Activated CD4-positive, alpha-beta memory T cell treated with anti-CD3 and anti-CD28 coated beads, Interleukin-2, amount 10 ng/mL, durations not matched to agents 7 days and 5 days (primary cell): ENCODE measurements around the gene TAL1. TPM values are rescaled to one million over a fixed set of nuclear protein-coding genes. Genes with fewer than 3 reads are reported as not detected.

Source experiments
- CTCF ChIA-PET: fragments of 350-600 bp; sonication (Branson Sonifier 250); formaldehyde crosslinking; loops from one replicate; lab custom pipeline; 2021; ENCODE audit warnings: antibody characterized with exemption, inconsistent platforms; lab: Charles Lee
- POLR2A ChIA-PET: fragments of 350-600 bp; sonication (Branson Sonifier 250); formaldehyde crosslinking; loops from one replicate; lab custom pipeline; 2021; ENCODE audit warnings: antibody characterized with exemption; lab: Charles Lee
- DNase-seq: peaks from one replicate; pipeline ENCODE4 v3.0.0-alpha.2; 2020
- H3K27ac Mint-ChIP-seq: one replicate; pipeline ENCODE4 v1.8.0; 2021; ENCODE audit warnings: mild to moderate bottlenecking, mixed read lengths
- H3K27me3 Mint-ChIP-seq: one replicate; pipeline ENCODE4 v1.8.0; 2021; ENCODE audit warnings: mixed read lengths
- H3K36me3 Mint-ChIP-seq: one replicate; pipeline ENCODE4 v1.8.0; 2021; ENCODE audit warnings: low read depth, mixed read lengths
- H3K4me1 Mint-ChIP-seq: one replicate; pipeline ENCODE4 v1.8.0; 2021; ENCODE audit warnings: mixed read lengths
- H3K4me3 Mint-ChIP-seq: one replicate; pipeline ENCODE4 v1.8.0; 2021; ENCODE audit warnings: mild to moderate bottlenecking, mixed read lengths
- H3K9me3 Mint-ChIP-seq: one replicate; pipeline ENCODE4 v1.8.0; 2021; ENCODE audit warnings: mixed read lengths
- total RNA-seq, 2 experiments: library from RNA; stranded (reverse); gene quantifications; one replicate each; pipeline ENCODE4 v1.2.3, GENCODE V29; 2021

TAL1 gene
- total RNA-seq, 2 experiments from 2014 or later = not detected

DNA sequence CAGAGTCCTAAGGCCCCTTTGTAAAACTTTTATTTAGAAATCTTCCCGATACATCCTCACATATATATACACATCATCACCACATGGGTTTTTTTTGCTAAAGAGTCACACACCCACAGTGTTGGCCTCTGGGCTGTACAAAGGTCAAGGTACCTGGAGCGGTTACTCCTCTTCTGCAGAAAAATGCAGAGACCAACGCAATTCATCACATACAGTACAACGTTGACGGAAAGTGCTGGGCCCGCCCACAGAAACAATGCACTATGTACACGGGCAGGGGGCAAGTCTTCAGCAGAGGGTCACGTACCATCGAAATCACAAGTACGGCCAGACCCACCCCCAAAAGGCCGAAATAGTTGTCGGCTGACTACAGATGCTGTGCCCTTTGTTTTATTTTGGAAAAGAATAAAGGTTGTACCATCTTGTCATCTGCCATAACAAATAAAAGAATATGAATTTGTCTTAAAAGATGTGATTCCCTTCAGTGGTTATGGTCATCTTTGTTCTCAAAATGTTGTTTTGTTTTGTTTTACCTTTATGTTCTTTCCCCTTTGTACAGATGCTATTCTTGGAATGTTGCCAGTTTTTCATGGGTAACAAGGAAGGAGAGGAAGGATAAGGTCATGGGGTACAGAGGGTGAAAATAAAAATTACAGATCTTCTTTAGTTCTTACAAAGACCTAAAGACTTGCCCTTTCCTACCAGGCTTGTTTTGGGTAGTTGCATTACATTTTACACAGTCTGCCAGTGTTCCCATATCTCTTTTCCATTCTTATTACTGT is 15.6 kb downstream of the TAL1 start:
- no peaks in the 10 kb centered on the region for H3K9me3 Mint-ChIP-seq
- ChIA-PET CTCF (no interaction called here), POLR2A (no interaction called here)
- DNase-seq = no peak
- peaks cover 6% of the 10 kb centered on the region for H3K4me1 Mint-ChIP-seq
- no peaks in the 10 kb centered on the region for H3K27me3 Mint-ChIP-seq
- H3K4me3 Mint-ChIP-seq = no peak overlapping the region
- no peak overlapping the region for H3K27ac Mint-ChIP-seq
- no peaks in the 10 kb centered on the region for H3K36me3 Mint-ChIP-seq

DNA sequence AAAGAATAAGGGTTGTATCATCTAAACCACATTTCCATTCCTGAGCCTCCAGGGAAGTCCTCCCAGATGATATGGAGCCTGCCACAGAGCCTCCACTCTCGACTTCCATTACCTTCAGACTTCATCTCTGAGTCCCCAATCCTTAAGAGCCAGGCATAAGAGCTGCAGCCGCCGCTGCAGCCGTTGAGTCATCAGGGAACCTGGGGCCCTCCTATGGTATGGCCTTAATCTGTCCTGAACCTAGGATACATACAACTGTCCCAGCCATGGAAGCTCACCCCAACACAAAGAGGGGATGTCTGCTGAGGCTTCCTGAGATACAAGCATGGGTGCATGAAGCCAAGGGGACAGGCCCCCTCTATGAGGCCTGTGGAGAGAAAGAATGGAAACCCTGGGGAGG is 16.3 kb downstream of the TAL1 start:
- no peak for DNase-seq
- Mint-ChIP-seq H3K4me3 (no peak overlapping the region), H3K27me3 (no peaks in the 10 kb centered on the region), H3K4me1 (peaks cover 6% of the 10 kb centered on the region), H3K36me3 (no peaks in the 10 kb centered on the region), H3K27ac (no peak overlapping the region), H3K9me3 (no peaks in the 10 kb centered on the region)
- ChIA-PET CTCF (interaction anchor here (1.0 kb wide), 1 partner anchor 23 kb away, joined by 5 read pairs; no protein-coding TSS in a partner anchor), POLR2A (no interaction called here)

DNA sequence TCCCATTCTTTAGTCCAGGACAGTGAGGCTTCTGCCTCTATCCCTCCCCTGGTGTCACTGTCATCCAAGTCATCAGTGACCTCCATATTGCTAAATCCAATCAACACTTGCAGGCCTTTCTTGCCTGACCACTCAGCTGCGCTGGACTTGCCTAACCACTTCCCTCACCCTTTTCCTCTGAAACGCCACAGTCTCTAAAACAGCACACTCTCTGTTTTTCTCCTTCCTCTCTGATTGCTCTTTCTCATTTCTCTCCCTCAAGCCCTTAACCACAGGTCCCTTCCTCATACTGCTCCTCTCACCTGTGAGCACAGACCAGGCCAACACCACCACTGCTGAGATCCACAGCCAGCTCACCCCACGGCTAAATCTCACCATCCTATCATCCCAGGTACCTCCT is 17.5 kb downstream of the TAL1 start:
- Mint-ChIP-seq H3K9me3 (no peaks in the 10 kb centered on the region), H3K4me1 (peaks cover 13% of the 10 kb centered on the region), H3K36me3 (no peaks in the 10 kb centered on the region), H3K27me3 (no peaks in the 10 kb centered on the region), H3K4me3 (no peak overlapping the region), H3K27ac (no peak overlapping the region)
- ChIA-PET POLR2A (no interaction called here), CTCF (interaction anchor here (0.6 to 1.0 kb wide), 2 partner anchors 22 to 36 kb away, joined by 3 to 5 read pairs; no protein-coding TSS in a partner anchor)
- no peak for DNase-seq

DNA sequence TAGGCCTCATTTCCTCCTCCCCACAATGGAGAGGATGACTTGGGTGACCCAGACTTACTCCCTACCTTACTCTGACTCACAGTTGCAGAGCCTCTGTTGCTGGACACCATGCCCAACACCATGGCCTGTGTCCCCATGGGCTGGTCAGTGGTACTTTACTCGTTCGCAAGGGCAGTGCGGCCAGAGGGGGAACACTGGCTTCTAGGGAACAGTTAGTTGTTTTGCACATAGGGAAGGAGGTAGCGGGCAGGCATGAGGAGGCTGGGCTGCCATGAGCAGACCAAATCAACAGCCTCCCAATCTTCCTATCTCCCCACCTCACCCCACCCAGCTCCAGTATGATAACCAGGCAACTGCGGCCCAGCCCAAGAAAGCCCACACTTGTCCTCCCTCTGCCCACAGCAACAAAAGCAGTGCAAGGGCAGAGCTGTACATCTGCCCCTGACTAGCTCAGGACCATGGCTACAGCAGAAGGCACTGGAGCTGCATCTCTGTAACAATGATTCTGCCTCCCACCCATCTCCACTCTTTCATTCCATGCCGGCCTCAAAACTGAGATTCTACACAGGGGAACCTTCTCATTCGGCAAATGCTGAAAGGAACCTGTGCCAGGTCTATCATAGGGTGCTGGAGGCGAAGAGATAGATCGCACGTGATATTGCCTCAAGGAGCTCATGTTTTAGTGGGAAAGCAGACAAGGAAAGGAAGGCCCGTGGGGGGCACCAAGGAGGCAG is 18.6 kb downstream of the TAL1 start:
- Mint-ChIP-seq H3K9me3 (no peaks in the 10 kb centered on the region), H3K36me3 (no peaks in the 10 kb centered on the region), H3K27me3 (peaks cover 4% of the 10 kb centered on the region), H3K27ac (no peak overlapping the region), H3K4me3 (no peak overlapping the region), H3K4me1 (peaks cover 14% of the 10 kb centered on the region)
- no peak for DNase-seq
- CTCF ChIA-PET = interaction anchor here (0.8 to 3.3 kb wide), 2 partner anchors 19 to 34 kb away, joined by 4 to 18 read pairs; no protein-coding TSS in a partner anchor
- POLR2A ChIA-PET = no interaction called here

DNA sequence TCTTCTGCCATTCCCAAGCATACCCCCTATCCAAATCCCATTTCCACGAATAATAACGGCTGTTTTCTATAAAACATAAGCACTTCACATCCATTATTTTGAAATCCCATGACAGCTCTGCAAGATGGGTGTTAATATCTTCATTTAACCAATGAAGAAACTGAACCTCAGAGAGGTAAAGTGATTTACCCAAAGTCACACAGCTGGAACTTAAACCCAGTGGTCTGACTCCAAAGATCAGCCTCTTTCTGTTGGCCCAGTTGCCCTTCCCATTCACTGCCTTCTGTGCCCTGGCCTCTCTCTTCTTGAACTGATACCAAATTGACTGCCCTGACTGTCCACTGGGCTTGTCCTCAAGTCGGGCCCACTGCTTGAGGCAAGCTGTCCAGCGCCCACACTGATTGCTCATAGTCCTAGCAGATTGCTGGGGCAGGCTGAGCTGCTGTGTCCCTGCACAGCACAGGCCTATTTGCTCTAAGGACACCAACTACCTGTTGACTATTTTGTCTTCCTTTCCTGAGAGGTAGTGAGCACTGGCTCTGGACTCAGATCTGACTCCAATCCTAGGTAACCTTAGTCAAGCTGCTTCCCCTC is 19.3 kb downstream of the TAL1 start:
- CTCF ChIA-PET = interaction anchor here (0.8 to 3.3 kb wide), 2 partner anchors 19 to 34 kb away, joined by 4 to 18 read pairs; no protein-coding TSS in a partner anchor
- H3K4me1 Mint-ChIP-seq = peaks cover 14% of the 10 kb centered on the region
- no peak overlapping the region for H3K27ac Mint-ChIP-seq
- H3K9me3 Mint-ChIP-seq = no peaks in the 10 kb centered on the region
- no peak for DNase-seq
- POLR2A ChIA-PET = interaction anchor here (1.3 kb wide), 1 partner anchor 14 kb away, joined by 4 read pairs; no protein-coding TSS in a partner anchor
- H3K36me3 Mint-ChIP-seq = no peaks in the 10 kb centered on the region
- no peak overlapping the region for H3K4me3 Mint-ChIP-seq
- peaks cover 4% of the 10 kb centered on the region for H3K27me3 Mint-ChIP-seq

DNA sequence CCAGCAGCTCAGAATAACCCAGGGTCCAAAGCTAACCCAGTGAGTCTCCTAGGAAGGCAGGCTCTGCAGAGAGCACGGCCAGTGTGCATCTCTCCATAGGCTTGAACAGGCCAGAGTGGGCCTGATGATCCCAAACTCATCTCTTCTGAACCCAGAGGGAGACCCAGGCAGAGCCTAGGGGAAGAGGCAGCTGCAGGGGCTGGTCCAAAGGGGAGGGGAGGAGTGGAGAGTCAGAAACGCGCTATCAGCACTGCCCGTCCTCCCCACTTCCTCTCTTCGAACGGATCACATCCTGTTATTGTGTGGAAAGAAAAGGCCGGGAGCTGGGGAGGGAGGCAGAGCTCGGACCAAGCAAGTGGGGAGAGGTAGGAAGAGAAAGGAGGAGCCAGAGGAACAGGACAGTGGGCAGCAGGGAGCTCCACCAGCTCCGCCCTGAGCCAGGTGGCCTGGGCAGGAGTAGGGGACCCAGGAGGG is 20.2 kb downstream of the TAL1 start:
- Mint-ChIP-seq H3K9me3 (no peaks in the 10 kb centered on the region), H3K4me1 (peaks cover 14% of the 10 kb centered on the region), H3K27me3 (peaks cover 4% of the 10 kb centered on the region), H3K36me3 (no peaks in the 10 kb centered on the region), H3K4me3 (no peak overlapping the region), H3K27ac (no peak overlapping the region)
- POLR2A ChIA-PET = interaction anchor here (0.8 to 1.3 kb wide), 3 partner anchors 10 to 226 kb away, joined by 3 to 4 read pairs (median 4); partner anchors contain the start of gene FOXD2
- no peak for DNase-seq
- CTCF ChIA-PET = interaction anchor here (3.3 kb wide), 1 partner anchor 18 kb away, joined by 18 read pairs; no protein-coding TSS in a partner anchor

DNA sequence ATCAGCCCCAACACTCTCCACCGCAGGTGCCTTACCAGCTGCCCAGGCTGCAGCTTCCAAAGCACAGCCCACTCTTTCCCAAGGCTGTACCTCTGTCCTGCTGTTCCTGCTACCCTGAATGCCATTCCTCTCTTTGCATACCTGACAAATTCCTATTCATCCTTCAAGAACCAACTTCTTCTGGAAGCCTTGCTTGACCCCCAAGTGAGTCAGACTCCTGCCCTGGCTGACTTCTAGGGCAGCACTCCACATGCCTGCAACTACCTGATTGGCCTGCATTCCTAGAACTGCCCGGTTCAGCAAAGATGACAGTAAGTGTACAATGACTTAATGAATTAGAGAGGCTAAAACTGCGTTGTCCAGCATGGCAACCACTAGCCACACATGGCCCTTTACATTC is 21.4 kb downstream of the TAL1 start:
- ChIA-PET CTCF (interaction anchor here (0.6 kb wide), 1 partner anchor 374 kb away, joined by 3 read pairs; no protein-coding TSS in a partner anchor), POLR2A (no interaction called here)
- DNase-seq = no peak
- Mint-ChIP-seq H3K27me3 (peaks cover 10% of the 10 kb centered on the region), H3K9me3 (no peaks in the 10 kb centered on the region), H3K36me3 (no peaks in the 10 kb centered on the region), H3K4me3 (no peak overlapping the region), H3K27ac (no peak overlapping the region), H3K4me1 (peaks cover 14% of the 10 kb centered on the region)

DNA sequence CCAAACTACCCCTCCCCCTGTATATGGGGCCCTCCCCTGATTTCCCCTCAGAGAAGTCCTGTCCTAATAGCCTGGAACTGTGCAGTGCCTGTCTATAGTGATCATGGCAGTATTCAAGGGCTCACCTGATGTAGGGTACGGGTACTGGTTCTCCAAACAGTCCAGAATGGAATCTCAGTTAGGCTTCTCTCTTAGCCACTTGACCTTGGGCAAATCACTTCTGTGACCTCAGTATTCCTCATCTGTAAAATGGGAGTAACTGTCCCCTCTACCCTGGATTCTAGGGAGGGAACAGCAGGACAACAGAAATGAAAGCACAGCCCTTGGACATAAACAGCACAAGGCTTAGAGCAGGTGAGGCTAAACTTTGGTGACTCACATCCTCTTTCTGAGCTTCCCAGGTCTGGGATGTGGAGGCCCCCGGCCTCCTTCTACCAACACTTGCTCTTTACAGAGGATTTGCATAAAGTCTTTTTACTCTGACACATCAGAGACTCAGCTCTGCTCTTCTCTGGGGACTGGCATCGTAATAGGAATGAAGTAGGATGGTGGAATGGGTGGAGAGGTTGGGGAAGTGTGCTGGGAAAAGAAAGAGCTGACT is 22.2 kb downstream of the TAL1 start:
- CTCF ChIA-PET = interaction anchor here (0.6 kb wide), 1 partner anchor 373 kb away, joined by 3 read pairs; no protein-coding TSS in a partner anchor

DNA sequence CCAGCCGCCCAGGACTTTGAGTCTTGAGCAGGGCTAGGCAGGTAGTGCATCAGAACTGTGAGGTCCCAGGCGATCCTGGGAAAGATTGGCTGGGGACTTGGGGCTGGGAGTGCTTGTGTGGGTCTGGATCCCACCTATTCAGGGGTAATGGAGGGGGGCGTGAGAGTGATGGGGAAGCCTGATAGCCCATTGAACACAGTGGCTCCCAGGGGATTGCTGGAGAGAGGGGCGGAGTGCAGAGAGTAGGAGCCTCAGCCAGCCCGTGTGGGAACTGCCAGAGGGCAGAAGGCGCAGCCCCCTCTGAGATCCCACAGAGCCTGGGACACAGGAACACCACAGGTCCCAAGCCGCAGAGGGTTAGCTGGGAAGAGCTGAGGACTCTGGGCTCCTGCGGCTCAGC is 22.9 kb downstream of the TAL1 start:
- DNase-seq = no peak
- CTCF ChIA-PET = no interaction called here
- H3K27me3 Mint-ChIP-seq = peaks cover 20% of the 10 kb centered on the region
- H3K9me3 Mint-ChIP-seq = no peaks in the 10 kb centered on the region
- no peak overlapping the region for H3K4me3 Mint-ChIP-seq
- POLR2A ChIA-PET = no interaction called here
- no peaks in the 10 kb centered on the region for H3K36me3 Mint-ChIP-seq
- H3K27ac Mint-ChIP-seq = no peak overlapping the region
- H3K4me1 Mint-ChIP-seq = peaks cover 14% of the 10 kb centered on the region

More for the DNA sequence above, 22.2 kb downstream of the TAL1 start:
- Mint-ChIP-seq H3K9me3 (no peaks in the 10 kb centered on the region), H3K27me3 (peaks cover 14% of the 10 kb centered on the region), H3K4me3 (no peak overlapping the region), H3K27ac (no peak overlapping the region), H3K4me1 (peaks cover 14% of the 10 kb centered on the region), H3K36me3 (no peaks in the 10 kb centered on the region)
- DNase-seq = no peak
- POLR2A ChIA-PET = no interaction called here

DNA sequence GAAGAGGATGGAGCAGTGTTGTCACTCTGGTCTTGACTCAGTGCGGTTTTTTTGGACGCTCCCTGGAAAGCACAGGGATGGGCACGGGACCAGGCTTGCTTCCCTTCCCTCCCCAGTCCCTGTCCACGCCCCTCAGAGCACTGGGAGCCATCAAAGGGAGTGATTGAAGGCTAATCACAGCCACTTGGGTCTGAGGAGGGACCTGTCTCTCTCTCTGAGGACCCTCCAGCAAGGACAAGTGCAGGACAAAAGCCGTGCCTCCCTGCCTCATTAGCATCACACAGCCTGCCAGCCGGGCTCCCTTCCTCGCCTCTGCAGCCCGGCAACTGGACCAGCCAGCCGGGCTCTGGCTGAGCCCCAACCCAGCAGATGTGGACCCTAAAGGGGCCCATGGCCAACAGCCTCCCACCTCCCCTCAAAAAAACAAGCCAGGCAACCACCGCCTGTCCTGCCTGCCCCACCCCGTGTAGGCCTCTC is 23.6 kb downstream of the TAL1 start:
- no peak for DNase-seq
- no peak overlapping the region for H3K27ac Mint-ChIP-seq
- no peak overlapping the region for H3K4me3 Mint-ChIP-seq
- peaks cover 27% of the 10 kb centered on the region for H3K27me3 Mint-ChIP-seq
- CTCF ChIA-PET = no interaction called here
- POLR2A ChIA-PET = no interaction called here
- peaks cover 14% of the 10 kb centered on the region for H3K4me1 Mint-ChIP-seq
- no peaks in the 10 kb centered on the region for H3K9me3 Mint-ChIP-seq
- H3K36me3 Mint-ChIP-seq = no peaks in the 10 kb centered on the region

DNA sequence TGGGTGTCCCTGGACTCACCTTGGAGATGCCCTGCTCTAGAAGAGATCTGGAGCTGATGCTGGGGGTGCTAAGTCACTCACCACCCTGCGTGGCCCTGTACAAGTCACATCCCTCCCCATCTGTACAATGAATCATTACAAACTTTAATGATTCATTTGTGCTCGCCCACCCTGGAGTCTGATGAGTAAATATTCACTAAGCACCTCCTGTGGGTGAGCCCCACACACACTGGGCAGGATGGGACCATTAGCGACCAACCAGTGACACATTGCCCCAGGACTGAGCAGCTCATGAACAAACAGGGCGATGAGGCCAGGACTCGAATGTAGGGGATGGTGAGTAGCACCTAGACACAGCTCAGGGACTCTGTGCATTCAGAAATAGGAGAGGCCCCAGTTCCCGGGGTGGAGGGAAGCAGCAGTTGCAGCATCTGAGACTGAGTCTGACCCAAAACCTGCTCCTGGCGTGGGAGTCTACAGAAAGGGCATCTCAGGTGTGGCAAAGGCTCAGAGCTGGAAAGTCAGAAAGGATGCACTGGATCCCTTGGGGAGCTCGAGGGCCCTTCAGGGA is 24.1 kb downstream of the TAL1 start:
- Mint-ChIP-seq H3K9me3 (no peaks in the 10 kb centered on the region), H3K36me3 (no peaks in the 10 kb centered on the region), H3K27ac (no peak overlapping the region), H3K27me3 (peaks cover 31% of the 10 kb centered on the region), H3K4me1 (peaks cover 14% of the 10 kb centered on the region), H3K4me3 (no peak overlapping the region)
- no peak for DNase-seq
- ChIA-PET CTCF (no interaction called here), POLR2A (no interaction called here)

DNA sequence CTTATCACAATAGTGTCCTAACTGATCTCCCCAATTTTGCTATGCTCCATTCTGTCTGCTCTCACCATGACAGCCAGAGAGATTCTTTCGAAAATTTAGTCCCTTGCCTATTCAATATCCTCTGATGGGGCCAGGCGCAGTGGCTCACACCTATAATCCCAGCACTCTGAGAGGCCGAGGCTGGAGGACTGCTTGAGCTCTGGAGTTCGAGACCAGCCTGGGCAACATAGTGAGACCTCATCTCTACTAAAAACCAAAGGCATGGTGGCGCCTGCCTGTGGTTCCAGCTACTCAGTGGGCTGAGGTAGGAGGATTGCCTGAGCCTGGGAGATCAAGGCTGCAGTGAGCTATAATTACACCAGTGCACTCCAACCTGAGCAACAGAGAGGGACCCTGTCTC is 26.1 kb downstream of the TAL1 start:
- CTCF ChIA-PET = interaction anchor here (1.1 to 6.5 kb wide), 2 partner anchors 13 to 57 kb away, joined by 3 to 32 read pairs; no protein-coding TSS in a partner anchor
- POLR2A ChIA-PET = no interaction called here

More for the DNA sequence above, 26.1 kb downstream of the TAL1 start:
- H3K4me1 Mint-ChIP-seq = peaks cover 9% of the 10 kb centered on the region
- H3K4me3 Mint-ChIP-seq = no peak overlapping the region
- no peaks in the 10 kb centered on the region for H3K9me3 Mint-ChIP-seq
- H3K27me3 Mint-ChIP-seq = peaks cover 36% of the 10 kb centered on the region
- no peak for DNase-seq
- no peak overlapping the region for H3K27ac Mint-ChIP-seq
- H3K36me3 Mint-ChIP-seq = no peaks in the 10 kb centered on the region
